Measurements from ENCODE around the gene RNPEPL1. TPM values are rescaled to one million over a fixed set of nuclear protein-coding genes. Genes with fewer than 3 reads are reported as not detected.

RNPEPL1 gene
- total RNA-seq, 1 donor from 2014 or later = 44.6 TPM

- ATAC-seq = no peak
These were observed 59.6 kb downstream of the RNPEPL1 start for GRCh38 chr2:240627736-240628506.

GRCh38 chr2:240628507-240628807 lies 60.2 kb downstream of the RNPEPL1 start:
- ATAC-seq = no peak

DNA sequence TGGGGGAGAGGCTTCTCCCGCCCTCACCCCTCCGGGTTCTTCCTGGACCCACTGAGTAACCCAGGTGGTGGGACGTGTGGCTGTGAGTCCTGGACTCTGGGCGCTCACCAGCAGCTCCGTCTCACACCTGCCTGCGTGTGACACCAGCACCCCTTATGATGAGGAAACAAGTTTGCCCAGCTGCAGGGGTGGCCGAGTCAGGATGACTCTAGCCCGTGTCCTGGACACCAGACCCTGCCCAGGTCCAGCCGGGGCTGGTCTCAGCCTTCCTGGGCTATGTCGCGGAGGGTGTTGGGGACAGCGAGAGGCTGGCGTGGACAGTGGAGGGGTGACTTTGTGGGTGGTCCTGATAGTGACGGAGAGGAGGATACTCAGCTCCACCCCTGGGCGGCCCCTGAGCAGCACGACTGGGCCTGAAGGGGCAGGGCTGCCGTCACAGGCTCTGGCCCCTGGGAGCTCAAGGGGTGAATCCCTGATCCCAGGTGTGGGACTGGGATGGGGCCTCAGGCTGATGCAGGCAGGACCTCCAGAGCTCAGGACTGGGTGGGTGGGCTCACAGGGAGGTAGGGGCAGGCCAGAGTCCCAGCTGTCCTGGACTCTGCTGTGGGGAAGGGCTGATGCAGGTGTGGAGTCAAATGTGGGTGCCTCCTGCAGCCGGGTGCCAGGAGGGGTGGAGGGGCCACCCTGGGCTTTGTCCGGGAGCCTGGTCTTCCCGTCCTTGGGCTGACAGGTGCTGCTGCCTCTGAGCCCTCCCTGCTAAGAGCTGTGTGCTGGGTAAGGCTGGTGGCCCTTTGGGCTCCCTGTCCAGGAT lies 60.7 kb downstream of the RNPEPL1 start:
- ATAC-seq = no peak

- ATAC-seq = no peak
These were observed 61.3 kb downstream of the RNPEPL1 start for GRCh38 chr2:240629619-240629967.

GRCh38 chr2:240629968-240630770 lies 61.9 kb downstream of the RNPEPL1 start:
- ATAC-seq = no peak

Other genes starting within 250 kb of the RNPEPL1 start
- gene GPC1, start 132.8 kb upstream of the RNPEPL1 start, total RNA-seq = 101 TPM
- gene ANKMY1, start 10.5 kb upstream of the RNPEPL1 start, total RNA-seq = 8.9 TPM
- 3.7 TPM for gene DUSP28, start 8.1 kb upstream of the RNPEPL1 start, total RNA-seq
- gene CAPN10, start 18.2 kb downstream of the RNPEPL1 start, total RNA-seq = 10.5 TPM
- gene GPR35, start 57.0 kb downstream of the RNPEPL1 start, total RNA-seq = 0.24 TPM
- not detected for gene AQP12B, start 114.4 kb downstream of the RNPEPL1 start, total RNA-seq
- not detected for gene AQP12A, start 123.4 kb downstream of the RNPEPL1 start, total RNA-seq